ENCODE results near the gene RBCK1. TPM values are rescaled to one million over a fixed set of nuclear protein-coding genes. Genes with fewer than 3 reads are reported as not detected.
"Not testable (repeated sequence)": the region's sequence is repeated elsewhere in the genome, so short reads cannot be mapped to it uniquely, and the experiment has no call there.

Gene RBCK1
- total RNA-seq, 2 donors from 2014 or later = 176 to 198 TPM

GRCh38 chr20:381581-382290 lies 26.4 kb upstream of the RBCK1 start:
- H3K36me3 Mint-ChIP-seq (ENCODE audit: insufficient read depth in 2 of 2) = peaks cover 15 to 27% of the 10 kb centered on the region in 2 donors
- DNase-seq = peak; percentile 84 to 88
- ATAC-seq (replicated peaks in 1 of 2) = peak; percentile 65 to 72
- H3K4me1 Mint-ChIP-seq (ENCODE audit: low read depth) = peaks cover 57% of the 10 kb centered on the region
- H3K9me3 Mint-ChIP-seq = no peaks in the 10 kb centered on the region
- peak overlapping the region; percentile 84 for H3K27ac Mint-ChIP-seq
- no peaks in the 10 kb centered on the region for H3K27me3 Mint-ChIP-seq (ENCODE audit: low read depth)
- peak overlapping the region; percentile 87 to 95 for H3K4me3 Mint-ChIP-seq

- ATAC-seq (replicated peaks in 1 of 2) (peak; percentile 2 to 5), DNase-seq (peak in 1 of 2 donors; percentile 25)
- Mint-ChIP-seq H3K27me3 (ENCODE audit: low read depth) (no peaks in the 10 kb centered on the region), H3K36me3 (ENCODE audit: insufficient read depth in 2 of 2) (peaks cover 15 to 28% of the 10 kb centered on the region in 2 donors), H3K9me3 (no peaks in the 10 kb centered on the region), H3K27ac (peak overlapping the region; percentile 84), H3K4me1 (ENCODE audit: low read depth) (peaks cover 57% of the 10 kb centered on the region), H3K4me3 (peak overlapping the region; percentile 87 to 95)
Observed at GRCh38 chr20:382291-383115, 25.6 kb upstream of the RBCK1 start.

DNA sequence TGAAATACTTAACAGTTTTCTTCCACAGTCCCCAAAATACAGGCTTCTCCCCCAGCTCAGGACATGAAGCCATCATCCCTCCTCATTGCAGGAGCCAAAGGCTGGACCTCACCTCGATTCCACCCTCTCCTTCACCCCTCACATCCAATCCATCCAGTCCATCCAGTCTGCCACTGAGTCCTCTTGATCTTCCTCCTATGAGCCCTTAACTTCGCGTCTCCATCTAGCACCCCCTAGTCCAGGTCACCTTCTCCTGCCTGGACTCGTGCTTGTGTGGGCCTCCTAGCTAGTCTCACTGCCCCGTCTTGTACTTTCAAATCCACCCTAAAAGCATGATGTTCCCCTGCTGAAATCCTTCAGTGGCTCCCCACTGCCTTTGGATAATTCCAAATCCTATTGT lies 24.2 kb upstream of the RBCK1 start:
- Mint-ChIP-seq H3K27ac (no peak overlapping the region), H3K36me3 (ENCODE audit: insufficient read depth in 2 of 2) (peaks cover 21 to 42% of the 10 kb centered on the region in 2 donors), H3K27me3 (ENCODE audit: low read depth) (no peaks in the 10 kb centered on the region), H3K4me3 (peak overlapping the region; percentile 42 to 87), H3K4me1 (ENCODE audit: low read depth) (peaks cover 50% of the 10 kb centered on the region), H3K9me3 (no peaks in the 10 kb centered on the region)
- ATAC-seq (replicated peaks in 1 of 2) (no peak), DNase-seq (no peak)

DNA sequence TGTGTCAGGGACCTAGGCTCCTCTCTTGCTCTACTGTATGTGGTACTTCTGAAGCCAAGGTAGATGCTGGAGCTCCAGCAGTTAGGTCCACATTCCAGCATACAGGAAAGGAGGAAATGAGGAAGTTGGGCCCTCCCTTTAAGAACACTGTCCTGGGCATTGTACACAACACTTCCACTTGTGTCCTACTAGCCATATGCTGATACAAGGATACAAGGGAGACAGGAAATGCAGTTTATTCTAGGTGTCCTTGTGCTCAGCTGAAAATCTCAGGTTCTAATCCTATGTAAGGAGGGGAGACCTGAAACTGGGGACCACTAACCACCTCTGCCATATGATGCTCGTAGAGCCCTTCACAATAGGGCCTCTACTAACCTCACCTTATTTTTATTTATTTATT lies 23.4 kb upstream of the RBCK1 start:
- Mint-ChIP-seq H3K4me1 (ENCODE audit: low read depth) (peaks cover 42% of the 10 kb centered on the region), H3K27me3 (ENCODE audit: low read depth) (no peaks in the 10 kb centered on the region), H3K4me3 (peak overlapping the region in 1 of 2 donors; percentile 87), H3K36me3 (ENCODE audit: insufficient read depth in 2 of 2) (peaks cover 21 to 46% of the 10 kb centered on the region in 2 donors), H3K27ac (no peak overlapping the region), H3K9me3 (no peaks in the 10 kb centered on the region)
- ATAC-seq (replicated peaks in 1 of 2) = no peak
- DNase-seq = no peak

GRCh38 chr20:385448-385847 lies 22.7 kb upstream of the RBCK1 start:
- peaks cover 40% of the 10 kb centered on the region for H3K4me1 Mint-ChIP-seq (ENCODE audit: low read depth)
- DNase-seq (no peak), ATAC-seq (replicated peaks in 1 of 2) (no peak)
- no peak overlapping the region for H3K27ac Mint-ChIP-seq
- no peaks in the 10 kb centered on the region for H3K27me3 Mint-ChIP-seq (ENCODE audit: low read depth)
- H3K36me3 Mint-ChIP-seq (ENCODE audit: insufficient read depth in 2 of 2) = peaks cover 23 to 50% of the 10 kb centered on the region in 2 donors
- H3K9me3 Mint-ChIP-seq = no peaks in the 10 kb centered on the region
- peak overlapping the region in 1 of 2 donors; percentile 54 for H3K4me3 Mint-ChIP-seq

- not testable (repeated sequence) for H3K9me3 Mint-ChIP-seq; H3K27ac Mint-ChIP-seq; ATAC-seq (replicated peaks in 1 of 2); H3K4me3 Mint-ChIP-seq; H3K27me3 Mint-ChIP-seq (ENCODE audit: low read depth); DNase-seq
- H3K36me3 Mint-ChIP-seq (ENCODE audit: insufficient read depth in 2 of 2) = peaks cover 24 to 54% of the 10 kb centered on the region in 2 donors
- peaks cover 40% of the 10 kb centered on the region for H3K4me1 Mint-ChIP-seq (ENCODE audit: low read depth)
Observed at GRCh38 chr20:386634-387033, 21.5 kb upstream of the RBCK1 start.

GRCh38 chr20:387520-387919 lies 20.6 kb upstream of the RBCK1 start:
- Mint-ChIP-seq H3K27ac (no peak overlapping the region), H3K36me3 (ENCODE audit: insufficient read depth in 2 of 2) (peaks cover 22 to 60% of the 10 kb centered on the region in 2 donors), H3K27me3 (ENCODE audit: low read depth) (no peaks in the 10 kb centered on the region), H3K4me3 (no peak overlapping the region), H3K9me3 (no peaks in the 10 kb centered on the region), H3K4me1 (ENCODE audit: low read depth) (peaks cover 36% of the 10 kb centered on the region)
- no peak for ATAC-seq (replicated peaks in 1 of 2)
- no peak for DNase-seq

DNA sequence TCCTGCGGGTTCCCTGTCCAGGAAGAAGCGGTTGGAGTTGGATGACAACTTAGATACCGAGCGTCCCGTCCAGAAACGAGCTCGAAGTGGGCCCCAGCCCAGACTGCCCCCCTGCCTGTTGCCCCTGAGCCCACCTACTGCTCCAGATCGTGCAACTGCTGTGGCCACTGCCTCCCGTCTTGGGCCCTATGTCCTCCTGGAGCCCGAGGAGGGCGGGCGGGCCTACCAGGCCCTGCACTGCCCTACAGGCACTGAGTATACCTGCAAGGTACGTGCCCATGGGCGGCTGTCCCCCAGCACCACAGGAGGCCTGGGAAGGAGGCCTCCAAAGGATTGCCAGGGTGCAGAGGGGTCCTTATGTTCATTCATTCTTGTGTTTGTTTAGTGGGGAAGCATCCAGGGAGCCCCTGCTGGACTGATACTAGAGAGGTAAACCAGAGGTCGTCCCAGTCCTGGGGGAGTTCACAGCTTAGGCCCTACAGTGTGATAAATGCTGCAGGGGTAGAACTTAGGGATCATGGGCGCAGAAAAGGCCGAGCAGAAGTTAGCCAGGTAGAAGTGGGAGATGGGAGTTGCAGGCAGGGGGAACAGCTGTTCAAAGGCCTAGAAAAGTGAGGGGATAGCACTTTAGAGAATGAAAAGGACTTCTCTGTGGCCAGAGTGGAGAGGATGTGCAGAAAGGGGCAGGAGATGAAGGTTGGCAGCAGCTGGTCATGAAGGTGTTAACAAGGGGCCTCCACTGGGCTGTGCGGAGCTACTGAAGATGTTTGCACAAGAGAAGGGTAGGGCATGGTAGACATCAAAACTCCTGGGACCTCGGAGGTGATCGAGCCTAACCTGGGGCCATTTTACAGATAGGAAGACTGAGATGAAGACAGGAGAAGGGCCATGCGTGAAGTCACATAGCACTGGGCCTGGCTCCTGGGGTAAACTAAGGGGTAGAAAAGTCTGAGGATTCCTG lies 19.8 kb upstream of the RBCK1 start:
- DNase-seq (no peak), ATAC-seq (replicated peaks in 1 of 2) (no peak)
- no peak overlapping the region for H3K27ac Mint-ChIP-seq
- no peaks in the 10 kb centered on the region for H3K27me3 Mint-ChIP-seq (ENCODE audit: low read depth)
- peak overlapping the region in 1 of 2 donors; percentile 1 for H3K4me3 Mint-ChIP-seq
- H3K36me3 Mint-ChIP-seq (ENCODE audit: insufficient read depth in 2 of 2) = peaks cover 23 to 61% of the 10 kb centered on the region in 2 donors
- H3K9me3 Mint-ChIP-seq = no peaks in the 10 kb centered on the region
- H3K4me1 Mint-ChIP-seq (ENCODE audit: low read depth) = peaks cover 28% of the 10 kb centered on the region

DNA sequence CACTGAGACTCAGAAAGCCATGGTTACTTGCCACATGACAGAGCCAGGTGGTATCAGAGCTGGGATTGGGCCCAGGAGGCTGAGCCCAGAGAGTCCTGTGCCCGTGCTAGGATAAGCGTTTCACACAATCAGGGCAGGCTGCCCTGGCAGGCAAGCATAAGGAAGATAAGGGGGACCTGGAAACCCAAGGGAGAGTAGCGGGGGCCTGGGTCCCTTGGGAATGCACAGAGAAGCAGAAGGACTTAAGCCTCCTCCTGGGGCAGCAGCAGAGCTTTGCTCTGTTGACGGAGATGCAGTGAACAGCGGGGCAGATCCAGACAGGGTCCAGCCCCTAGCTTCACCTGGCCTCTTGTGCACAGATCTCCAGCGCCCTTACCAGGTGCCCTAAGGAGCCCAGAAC lies 18.9 kb upstream of the RBCK1 start:
- Mint-ChIP-seq H3K4me1 (ENCODE audit: low read depth) (peaks cover 19% of the 10 kb centered on the region), H3K27ac (peak overlapping the region; percentile 39), H3K9me3 (no peaks in the 10 kb centered on the region), H3K36me3 (ENCODE audit: insufficient read depth in 2 of 2) (peaks cover 23 to 62% of the 10 kb centered on the region in 2 donors), H3K4me3 (no peak overlapping the region), H3K27me3 (ENCODE audit: low read depth) (no peaks in the 10 kb centered on the region)
- ATAC-seq (replicated peaks in 1 of 2) (no peak), DNase-seq (no peak)

- peak in 1 of 2 donors; percentile 31 for ATAC-seq (replicated peaks in 1 of 2)
- Mint-ChIP-seq H3K4me1 (ENCODE audit: low read depth) (peaks cover under 1% of the 10 kb centered on the region), H3K27ac (no peak overlapping the region), H3K36me3 (ENCODE audit: insufficient read depth in 2 of 2) (peaks cover 20 to 59% of the 10 kb centered on the region in 2 donors), H3K27me3 (ENCODE audit: low read depth) (no peaks in the 10 kb centered on the region), H3K4me3 (no peak overlapping the region), H3K9me3 (no peaks in the 10 kb centered on the region)
- DNase-seq = no peak
Observed at GRCh38 chr20:391041-391711, 16.9 kb upstream of the RBCK1 start.

DNA sequence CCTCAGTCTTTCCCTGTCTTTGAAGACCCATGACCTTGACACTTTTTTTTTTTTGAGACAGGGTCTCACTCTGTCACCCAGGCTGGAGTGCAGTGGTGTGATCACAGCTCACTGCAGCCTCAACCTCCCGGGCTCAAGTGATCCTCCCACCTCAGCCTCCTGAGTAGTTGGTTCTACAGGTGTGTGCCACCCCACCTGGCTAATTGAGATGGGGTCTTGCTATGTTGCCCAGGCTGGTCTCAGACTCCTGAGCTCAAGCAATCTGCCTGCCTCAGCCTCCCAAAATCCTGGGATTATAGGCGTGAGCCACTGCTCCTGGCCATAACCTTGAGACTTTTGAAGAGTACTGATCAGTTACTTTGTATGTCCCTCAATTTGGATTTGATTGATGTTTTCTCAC lies 14.8 kb upstream of the RBCK1 start:
- DNase-seq; H3K4me1 Mint-ChIP-seq (ENCODE audit: low read depth): not testable (repeated sequence)

GRCh38 chr20:396252-396618 lies 11.9 kb upstream of the RBCK1 start:
- Mint-ChIP-seq H3K4me1 (ENCODE audit: low read depth) (peaks cover 17% of the 10 kb centered on the region), H3K27ac (no peak overlapping the region), H3K4me3 (no peak overlapping the region), H3K9me3 (no peaks in the 10 kb centered on the region), H3K36me3 (ENCODE audit: insufficient read depth in 2 of 2) (peaks cover 16 to 42% of the 10 kb centered on the region in 2 donors), H3K27me3 (ENCODE audit: low read depth) (no peaks in the 10 kb centered on the region)
- ATAC-seq (replicated peaks in 1 of 2) (peak in 1 of 2 donors; percentile 3), DNase-seq (no peak)

More for the DNA sequence above, 14.8 kb upstream of the RBCK1 start:
- H3K9me3 Mint-ChIP-seq; ATAC-seq (replicated peaks in 1 of 2); H3K4me3 Mint-ChIP-seq; H3K27me3 Mint-ChIP-seq (ENCODE audit: low read depth); H3K27ac Mint-ChIP-seq: not testable (repeated sequence)
- peaks cover 22 to 56% of the 10 kb centered on the region in 2 donors for H3K36me3 Mint-ChIP-seq (ENCODE audit: insufficient read depth in 2 of 2)

Data from activated T-cell treated with anti-CD3 and anti-CD28 coated beads, Interleukin-2, amount 50 U/mL, for 72 hours (primary cell).